Adrenal gland (tissue), 12 donors: ENCODE data around the gene CDK5R1. TPM values are rescaled to one million over a fixed set of nuclear protein-coding genes. Genes with fewer than 3 reads are reported as not detected.

ENCODE experiments used
- DNase-seq, 7 donors: peaks; one replicate each; pipeline ENCODE4 v3.0.0-alpha.2; 2019 to 2020
- H3K27ac ChIP-seq, 5 donors: fragments of 200-600 bp; sonication (generic) in 4 of 5; 1 replicate in 3 of 5; 2 replicates in 2 of 5; pipeline versions ENCODE4 v1.5.1 to v1.8.0; 2016 to 2020; ENCODE audit warnings: mild to moderate bottlenecking in 1 of 5
- H3K27me3 ChIP-seq: fragments of 200-600 bp; 2 replicates; pipeline ENCODE4 v1.8.0; 2021
- H3K36me3 ChIP-seq, 2 donors: fragments of 200-600 bp; replicated peaks in 1 of 2; 1 replicate in 1 of 2; 2 replicates in 1 of 2; pipeline versions ENCODE4 v1.5.1 to v1.8.0; 2018 to 2022
- H3K4me1 ChIP-seq, 2 donors: fragments of 200-600 bp; replicated peaks in 1 of 2; 1 replicate in 1 of 2; 2 replicates in 1 of 2; pipeline versions ENCODE4 v1.5.1 to v1.8.0; 2018 to 2021
- H3K4me3 ChIP-seq, 4 donors: fragments of 200-600 bp; sonication (generic) in 3 of 4; one replicate each; pipeline ENCODE4 v1.5.1; 2016 to 2018
- H3K9me3 ChIP-seq, 3 donors: fragments of 200-600 bp; sonication (generic) in 1 of 3; replicated peaks in 1 of 3; 1 replicate in 2 of 3; 2 replicates in 1 of 3; pipeline versions ENCODE4 v1.5.1 to v1.8.0; 2016 to 2021
- CTCF ChIP-seq, 6 experiments: fragments of 450-650 bp in 4 of 6; fragments of 200-600 bp in 2 of 6; sonication (generic) in 1 of 6; IDR thresholded peaks; 1 replicate in 5 of 6; 2 replicates in 1 of 6; pipeline versions ENCODE4 v1.5.1 to v1.8.0; 2016 to 2021; ENCODE audit warnings: antibody characterized with exemption in 6 of 6, mild to moderate bottlenecking in 2 of 6, moderate library complexity in 1 of 6
- POLR2A ChIP-seq, 2 donors: fragments of 450-650 bp; IDR thresholded peaks; one replicate each; pipeline ENCODE4 v1.6.1; 2017; ENCODE audit warnings: antibody characterized with exemption in 2 of 2, mild to moderate bottlenecking in 2 of 2, moderate library complexity in 1 of 2
- WGBS, 4 donors: extraction: QIAGEN DNeasy Blood & Tissue Kit in 2 of 4; methylation state at CpG; one replicate each; pipeline versions ENCODE4 v1.1.5 to v1.1.7; 2013 to 2017; 5-methylcytosine and 5-hydroxymethylcytosine counted together
- intact Hi-C, 2 donors: fragments of 100-400 bp; cut with DNase I; formaldehyde crosslinking; loops; one replicate each; pipeline versions ENCODE4 v1.14.1 to v1.15.0; 2022 to 2023
- polyA plus RNA-seq, 3 donors: library from polyadenylated mRNA; stranded (reverse); fragments of 200-250 nt in 2 of 3; fragments of 350-450 nt in 1 of 3; fragmentation: Illumina TruSeq in 1 of 3; extraction: RNeasy Lipid Tissue Mini Kit (QIAGEN cat#74804) in 1 of 3; gene quantifications; one replicate each; pipeline ENCODE4 v1.2.3, GENCODE V29; 2013 to 2014
- total RNA-seq, 9 donors: library from RNA; depleted of rRNA in 4 of 9; stranded (reverse); fragments of >200 nt in 4 of 9; fragments of 120-200 nt in 1 of 9; fragmentation: NEBNext Ultra II Directional in 1 of 9; extraction: Animal tissue kit (Norgen Biotek cat#: 25700) in 1 of 9; gene quantifications; one replicate each; pipeline versions ENCODE4 v1.1.0 to v1.2.4, GENCODE V29; 2013 to 2023
- donor health status: healthy with polysubstance abuse.
- donor health status: Bipolar disorder and iron deficiency.
- donor health status: DM: yes; HTN: yes; CAD: no.
- donor health status: DM: no; HTN: no; CAD: no.
- donor health status: DM: no; HTN: no; CAD: no.
- donor health status: DM: yes; HTN: yes; CAD: no.

Gene CDK5R1
- total and polyA plus RNA-seq, 12 donors: 0.98 to 4.5 (median 2.7) TPM

GRCh38 chr17:32483451-32484019 is 3.3 kb upstream of the CDK5R1 start:
- H3K36me3 ChIP-seq: peaks cover 0 to 43% of the 10 kb centered on the region in 2 donors
- DNase-seq: peak; percentile 68 to 91 (median 86)
- peaks cover 24 to 26% of the 10 kb centered on the region in 2 donors for H3K4me1 ChIP-seq
- no peak overlapping the region for H3K4me3 ChIP-seq
- WGBS, 4 donors: 10 to 17% (median 12%) methylated on average over 2 to 7 of the region's 7 CpGs
- TF ChIP-seq CTCF (IDR thresholded peaks at IDR 0.05) (peak; percentile 36 to 85 (median 80)), POLR2A (IDR thresholded peaks at IDR 0.05) (peak in 1 of 2 donors; percentile 36)
- H3K27ac ChIP-seq: peak overlapping the region in 4 of 5 donors; percentile 68 to 87 (median 74)
- intact Hi-C loops: loop anchor here (10.0 kb wide), 2 partner anchors 261 to 271 kb away; no protein-coding TSS in a partner anchor
- no peaks in the 10 kb centered on the region for H3K9me3 ChIP-seq
- no peaks in the 10 kb centered on the region for H3K27me3 ChIP-seq

GRCh38 chr17:32484041-32484461 is 2.7 kb upstream of the CDK5R1 start:
- intact Hi-C loops: loop anchor here (10.0 kb wide), 2 partner anchors 261 to 271 kb away; no protein-coding TSS in a partner anchor

GRCh38 chr17:32484628-32485027 is 2.2 kb upstream of the CDK5R1 start:
- WGBS, 4 donors: 73 to 83% (median 80%) methylated on average over 11 of the region's 11 CpGs
- peak in 3 of 7 donors; percentile 20 to 51 (median 41) for DNase-seq
- Histone ChIP-seq H3K9me3 (no peaks in the 10 kb centered on the region), H3K36me3 (peaks cover 0 to 32% of the 10 kb centered on the region in 2 donors), H3K27me3 (no peaks in the 10 kb centered on the region), H3K4me1 (peaks cover 24 to 26% of the 10 kb centered on the region in 2 donors), H3K4me3 (no peak overlapping the region), H3K27ac (peak overlapping the region in 1 of 5 donors; percentile 87)
- intact Hi-C loops: loop anchor here (10.0 kb wide), 2 partner anchors 260 to 270 kb away; no protein-coding TSS in a partner anchor
- TF ChIP-seq POLR2A (IDR thresholded peaks at IDR 0.05) (no peak), CTCF (IDR thresholded peaks at IDR 0.05) (no peak)

More at GRCh38 chr17:32484041-32484461, 2.7 kb upstream of the CDK5R1 start:
- Histone ChIP-seq H3K4me3 (no peak overlapping the region), H3K4me1 (peaks cover 24 to 26% of the 10 kb centered on the region in 2 donors), H3K27ac (peak overlapping the region in 4 of 5 donors; percentile 68 to 87 (median 74)), H3K9me3 (no peaks in the 10 kb centered on the region), H3K36me3 (peaks cover 0 to 38% of the 10 kb centered on the region in 2 donors), H3K27me3 (no peaks in the 10 kb centered on the region)
- DNase-seq: peak in 1 of 7 donors; percentile 57
- WGBS, 4 donors: 67 to 82% (median 74%) methylated on average over 4 of the region's 4 CpGs
- TF ChIP-seq CTCF (IDR thresholded peaks at IDR 0.05) (no peak), POLR2A (IDR thresholded peaks at IDR 0.05) (no peak)

- Histone ChIP-seq H3K36me3 (peaks cover 0 to 24% of the 10 kb centered on the region in 2 donors), H3K4me3 (peak overlapping the region in 1 of 4 donors; percentile 86), H3K4me1 (peaks cover 24 to 26% of the 10 kb centered on the region in 2 donors), H3K27ac (peak overlapping the region; percentile 77 to 96 (median 93)), H3K27me3 (no peaks in the 10 kb centered on the region), H3K9me3 (no peaks in the 10 kb centered on the region)
- no peak for DNase-seq
- no peak for TF ChIP-seq CTCF (IDR thresholded peaks at IDR 0.05)
- TF ChIP-seq POLR2A (IDR thresholded peaks at IDR 0.05): no peak
- 53 to 66% (median 66%) methylated on average over 10 to 12 of the region's 12 CpGs for WGBS, 4 donors
- intact Hi-C loops: loop anchor here (10.0 kb wide), 2 partner anchors 259 to 269 kb away; no protein-coding TSS in a partner anchor
Measured at GRCh38 chr17:32485261-32486110, 1.3 kb upstream of the CDK5R1 start.
